ENCODE data around the gene ASRGL1.

Gene ASRGL1

DNA sequence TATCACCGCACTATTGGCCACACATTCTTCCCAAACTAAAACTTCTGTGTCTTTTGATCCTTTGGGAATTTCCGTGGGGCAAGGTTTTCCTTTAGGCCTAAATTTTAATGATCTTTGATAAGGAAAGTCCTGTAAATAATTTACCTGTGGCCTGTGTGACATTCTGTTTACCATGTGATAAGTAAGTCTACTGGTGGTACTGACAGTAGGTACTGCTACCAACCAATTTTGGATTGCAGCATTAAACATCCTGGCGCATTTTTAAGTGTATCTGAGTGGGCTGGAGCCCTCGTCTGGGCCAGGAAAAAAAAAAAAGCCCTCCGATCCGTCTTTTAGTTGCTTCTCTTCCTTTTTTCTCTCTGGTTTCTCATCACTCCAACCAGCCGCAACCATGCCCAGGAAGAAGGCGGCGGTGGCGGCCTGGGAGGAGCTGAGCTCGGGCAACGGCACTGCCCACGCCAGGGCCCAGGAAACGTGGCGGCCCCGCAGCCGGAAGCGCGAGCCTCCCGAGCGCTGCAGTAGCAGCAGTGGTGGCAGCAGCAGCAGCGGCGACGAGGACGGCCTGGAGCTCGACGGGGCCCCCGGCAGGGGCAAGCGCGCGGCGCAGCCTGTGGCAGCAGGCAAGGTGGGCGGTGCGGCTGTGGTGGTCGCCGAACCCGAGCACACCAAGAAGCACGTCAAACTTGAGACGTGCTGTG, 33.6 kb downstream of the ASRGL1 start:
- Histone ChIP-seq H3K79me2 (ENCODE audit: low read length) (no peaks in the 10 kb centered on the region), H3K4me1 (ENCODE audit: low read length) (peaks cover 16% of the 10 kb centered on the region), H3K9ac (ENCODE audit: low read length) (no peak overlapping the region), H3F3A (ENCODE audit: insufficient read depth, low read length) (no peaks in the 10 kb centered on the region), H3K9me3 (replicated peaks; ENCODE audit: insufficient read depth, low read length) (no peaks in the 10 kb centered on the region), H3K36me3 (replicated peaks; ENCODE audit: insufficient read depth, low read length) (no peaks in the 10 kb centered on the region), H3K4me2 (ENCODE audit: low read depth, low read length) (no peak overlapping the region), H3K9me2 (replicated peaks; ENCODE audit: insufficient read depth, low read length) (no peaks in the 10 kb centered on the region), H3K27ac (ENCODE audit: low read length) (no peak overlapping the region), H3K27me3 (replicated peaks; ENCODE audit: insufficient read depth, low read length) (no peaks in the 10 kb centered on the region), H3K4me3 (ENCODE audit: low read length) (no peak overlapping the region), H4K20me1 (ENCODE audit: insufficient read depth, low read length) (no peaks in the 10 kb centered on the region), H2AFZ (ENCODE audit: low read length) (no peak overlapping the region)
- TF ChIP-seq, protein P1, sequence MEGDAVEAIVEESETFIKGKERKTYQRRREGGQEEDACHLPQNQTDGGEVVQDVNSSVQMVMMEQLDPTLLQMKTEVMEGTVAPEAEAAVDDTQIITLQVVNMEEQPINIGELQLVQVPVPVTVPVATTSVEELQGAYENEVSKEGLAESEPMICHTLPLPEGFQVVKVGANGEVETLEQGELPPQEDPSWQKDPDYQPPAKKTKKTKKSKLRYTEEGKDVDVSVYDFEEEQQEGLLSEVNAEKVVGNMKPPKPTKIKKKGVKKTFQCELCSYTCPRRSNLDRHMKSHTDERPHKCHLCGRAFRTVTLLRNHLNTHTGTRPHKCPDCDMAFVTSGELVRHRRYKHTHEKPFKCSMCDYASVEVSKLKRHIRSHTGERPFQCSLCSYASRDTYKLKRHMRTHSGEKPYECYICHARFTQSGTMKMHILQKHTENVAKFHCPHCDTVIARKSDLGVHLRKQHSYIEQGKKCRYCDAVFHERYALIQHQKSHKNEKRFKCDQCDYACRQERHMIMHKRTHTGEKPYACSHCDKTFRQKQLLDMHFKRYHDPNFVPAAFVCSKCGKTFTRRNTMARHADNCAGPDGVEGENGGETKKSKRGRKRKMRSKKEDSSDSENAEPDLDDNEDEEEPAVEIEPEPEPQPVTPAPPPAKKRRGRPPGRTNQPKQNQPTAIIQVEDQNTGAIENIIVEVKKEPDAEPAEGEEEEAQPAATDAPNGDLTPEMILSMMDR (IDR thresholded peaks at IDR 0.05; ENCODE audit: low read length) = no peak
- no peak for TF ChIP-seq EZH2 (optimal IDR thresholded peaks at IDR 0.05; ENCODE audit: low read depth, low read length)
- TF ChIP-seq EZH2phosphoT487 (IDR thresholded peaks at IDR 0.05; ENCODE audit: low read length) = no peak
- DNase-seq = no peak

DNA sequence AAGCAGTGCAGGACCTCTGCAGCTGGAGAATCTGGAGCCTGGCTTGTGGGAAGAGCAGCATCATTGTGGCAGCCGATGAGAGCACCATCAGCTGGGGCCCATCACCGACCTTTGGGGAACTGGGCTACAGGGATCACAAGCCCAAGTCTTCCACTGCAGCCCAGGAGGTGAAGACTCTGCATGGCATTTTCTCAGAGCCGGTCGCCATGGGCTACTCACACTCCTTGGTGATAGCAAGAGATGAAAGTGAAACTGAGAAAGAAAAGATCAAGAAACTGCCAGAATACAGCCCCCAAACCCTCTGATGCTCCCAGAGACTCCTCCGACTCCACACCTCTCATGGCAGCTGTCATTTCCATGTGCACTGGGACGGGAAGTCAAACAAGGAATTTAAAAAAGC, 35.6 kb downstream of the ASRGL1 start:
- TF ChIP-seq, protein P1 (IDR thresholded peaks at IDR 0.05; ENCODE audit: low read length) = no peak
- TF ChIP-seq EZH2 (optimal IDR thresholded peaks at IDR 0.05; ENCODE audit: low read depth, low read length) (no peak), EZH2phosphoT487 (IDR thresholded peaks at IDR 0.05; ENCODE audit: low read length) (no peak)
- H3K4me2 ChIP-seq (ENCODE audit: low read depth, low read length) = peak overlapping the region; percentile 44; the same call in 1 of the 2 replicates

DNA sequence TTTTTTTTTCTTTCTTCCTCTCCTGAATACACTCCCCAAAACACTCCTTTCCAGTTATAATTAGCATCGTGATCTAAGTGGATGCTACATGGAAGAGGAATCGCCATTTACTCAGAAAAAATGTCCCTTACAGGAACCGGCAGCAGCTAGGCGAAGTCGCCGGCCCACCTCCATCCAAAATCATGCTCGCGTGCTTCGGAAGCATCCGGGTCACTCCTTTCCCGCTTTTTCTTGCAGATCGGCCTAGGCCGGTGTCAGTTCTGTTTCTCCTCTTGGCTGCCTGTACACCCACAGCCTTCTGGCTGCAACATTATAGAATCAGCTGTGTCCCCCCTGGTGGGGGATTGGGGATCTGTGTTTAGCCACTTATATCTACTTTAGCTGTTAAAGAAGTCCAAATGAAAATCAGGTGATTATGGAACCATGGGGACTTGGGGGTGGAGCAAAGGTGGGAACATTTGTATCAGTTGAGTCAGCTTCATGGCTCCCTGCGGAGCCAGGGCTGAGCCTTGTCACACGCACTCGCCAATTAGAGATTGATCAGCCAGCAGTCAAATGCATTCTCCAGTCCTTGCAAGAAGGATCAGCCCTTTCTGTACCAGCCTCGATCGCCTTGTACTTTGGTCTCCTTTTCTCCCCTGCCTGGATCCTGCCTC, 36.3 kb downstream of the ASRGL1 start:
- DNase-seq = no peak
- no peaks in the 10 kb centered on the region for H3K9me3 ChIP-seq (replicated peaks; ENCODE audit: insufficient read depth, low read length)
- H3K9me2 ChIP-seq (replicated peaks; ENCODE audit: insufficient read depth, low read length) = no peaks in the 10 kb centered on the region
- H3K4me3 ChIP-seq (ENCODE audit: low read length) = no peak overlapping the region
- H2AFZ ChIP-seq (ENCODE audit: low read length) = no peak overlapping the region
- H3F3A ChIP-seq (ENCODE audit: insufficient read depth, low read length) = no peaks in the 10 kb centered on the region
- H3K27me3 ChIP-seq (replicated peaks; ENCODE audit: insufficient read depth, low read length) = no peaks in the 10 kb centered on the region
- H3K4me1 ChIP-seq (ENCODE audit: low read length) = peaks cover 13% of the 10 kb centered on the region
- no peak overlapping the region for H3K9ac ChIP-seq (ENCODE audit: low read length)
- TF ChIP-seq, protein P1 (IDR thresholded peaks at IDR 0.05; ENCODE audit: low read length) = no peak
- TF ChIP-seq EZH2phosphoT487 (IDR thresholded peaks at IDR 0.05; ENCODE audit: low read length) = no peak
- TF ChIP-seq EZH2 (optimal IDR thresholded peaks at IDR 0.05; ENCODE audit: low read depth, low read length) = no peak
- H3K27ac ChIP-seq (ENCODE audit: low read length) = no peak overlapping the region
- H4K20me1 ChIP-seq (ENCODE audit: insufficient read depth, low read length) = no peaks in the 10 kb centered on the region
- peak overlapping the region; percentile 44; the same call in 1 of the 2 replicates for H3K4me2 ChIP-seq (ENCODE audit: low read depth, low read length)
- H3K36me3 ChIP-seq (replicated peaks; ENCODE audit: insufficient read depth, low read length) = no peaks in the 10 kb centered on the region
- H3K79me2 ChIP-seq (ENCODE audit: low read length) = no peaks in the 10 kb centered on the region

More for the DNA sequence above, 35.6 kb downstream of the ASRGL1 start:
- H3K27ac ChIP-seq (ENCODE audit: low read length) = no peak overlapping the region
- peak; percentile 67 for DNase-seq
- H3K4me1 ChIP-seq (ENCODE audit: low read length) = peaks cover 16% of the 10 kb centered on the region
- no peaks in the 10 kb centered on the region for H3K27me3 ChIP-seq (replicated peaks; ENCODE audit: insufficient read depth, low read length)
- H3K9ac ChIP-seq (ENCODE audit: low read length) = no peak overlapping the region
- H4K20me1 ChIP-seq (ENCODE audit: insufficient read depth, low read length) = no peaks in the 10 kb centered on the region
- peak overlapping the region; percentile 7; the same call in 1 of the 2 replicates for H3K4me3 ChIP-seq (ENCODE audit: low read length)
- no peaks in the 10 kb centered on the region for H3K9me2 ChIP-seq (replicated peaks; ENCODE audit: insufficient read depth, low read length)
- no peak overlapping the region for H2AFZ ChIP-seq (ENCODE audit: low read length)
- no peaks in the 10 kb centered on the region for H3K36me3 ChIP-seq (replicated peaks; ENCODE audit: insufficient read depth, low read length)
- no peaks in the 10 kb centered on the region for H3K79me2 ChIP-seq (ENCODE audit: low read length)
- H3F3A ChIP-seq (ENCODE audit: insufficient read depth, low read length) = no peaks in the 10 kb centered on the region
- H3K9me3 ChIP-seq (replicated peaks; ENCODE audit: insufficient read depth, low read length) = no peaks in the 10 kb centered on the region

Data from MM.1S (cell line).